ENCODE data around the gene TMEM86A.
"Not testable (repeated sequence)": the region's sequence is repeated elsewhere in the genome, so short reads cannot be mapped to it uniquely, and the experiment has no call there.

Gene TMEM86A

DNA sequence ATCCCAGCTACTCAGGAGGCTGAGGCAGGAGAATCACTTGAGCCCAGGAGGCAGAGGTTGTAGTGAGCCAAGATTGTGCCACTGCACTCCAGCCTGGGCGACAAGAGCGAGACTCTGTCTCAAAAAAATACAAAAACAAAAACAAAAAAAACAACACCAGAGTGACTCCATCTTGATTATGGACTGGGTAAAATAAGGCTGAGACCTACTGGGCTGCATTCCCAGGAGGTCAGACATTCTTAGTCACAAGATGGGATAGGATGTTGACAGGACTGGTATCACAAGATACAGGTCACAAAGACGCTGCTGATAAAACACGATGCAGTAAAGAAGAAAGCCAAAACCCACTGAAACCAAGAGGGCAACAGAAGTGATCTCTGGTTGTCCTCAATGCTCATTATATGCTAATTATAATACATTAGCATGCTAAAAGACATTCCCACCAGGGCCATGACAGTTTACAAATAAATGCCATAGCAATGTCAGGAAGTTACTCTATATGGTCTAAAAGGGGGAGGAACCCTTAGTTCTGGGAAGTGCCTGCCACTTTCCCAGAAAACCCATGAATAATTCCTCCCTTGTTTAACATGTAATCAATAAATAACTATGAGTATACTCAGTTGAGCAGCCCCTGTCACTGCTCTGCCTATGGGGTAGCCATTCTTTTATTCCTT, 7.0 kb upstream of the TMEM86A start:
- H3K9me3 Mint-ChIP-seq; H3K4me1 Mint-ChIP-seq (ENCODE audit: low read depth); H3K4me3 Mint-ChIP-seq; H3K27ac Mint-ChIP-seq; H3K27me3 Mint-ChIP-seq; H3K36me3 Mint-ChIP-seq (ENCODE audit: low read depth): not testable (repeated sequence)

DNA sequence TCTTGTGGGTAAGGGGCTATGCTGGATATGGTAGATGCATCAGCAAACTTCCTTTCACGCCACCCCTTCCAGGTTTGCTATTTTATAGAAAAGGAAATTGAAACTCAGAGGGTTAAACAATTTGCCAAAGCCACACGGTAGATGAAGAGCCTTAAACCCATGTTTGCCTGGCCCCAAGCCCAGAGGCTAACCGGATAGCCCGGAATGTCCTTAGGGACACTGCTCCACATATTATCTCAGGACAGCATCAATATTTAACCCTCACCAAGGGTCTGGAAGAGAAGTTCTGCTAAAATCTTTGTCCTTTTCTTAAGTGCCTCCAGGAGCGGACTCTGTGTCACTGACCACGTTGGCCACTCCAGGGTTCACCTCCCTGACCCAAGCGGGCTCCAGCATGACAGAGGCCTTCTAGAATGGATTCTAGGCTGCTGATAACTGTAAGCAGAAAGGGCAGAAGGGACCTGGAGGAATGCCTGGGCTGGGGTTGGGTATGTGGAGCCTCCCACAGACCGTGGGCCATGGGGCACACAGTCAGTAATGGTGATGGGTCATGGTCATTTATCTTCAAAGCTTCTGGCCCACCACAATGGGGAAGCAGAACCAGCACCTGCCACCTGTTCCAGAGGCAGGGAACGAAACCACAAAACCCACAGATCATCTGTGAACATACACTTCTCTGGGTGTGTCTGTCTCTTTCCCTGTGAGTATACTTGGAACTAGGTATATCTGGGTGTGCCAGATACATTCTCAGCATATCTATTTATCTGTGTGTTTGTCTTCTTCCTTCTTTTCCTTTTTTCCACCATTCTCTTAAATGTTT, 5.4 kb upstream of the TMEM86A start:
- H3K4me1 Mint-ChIP-seq (ENCODE audit: low read depth) = peaks cover 2% of the 10 kb centered on the region
- H3K27ac Mint-ChIP-seq = no peak overlapping the region
- no peaks in the 10 kb centered on the region for H3K36me3 Mint-ChIP-seq (ENCODE audit: low read depth)
- no peak overlapping the region for H3K4me3 Mint-ChIP-seq
- H3K27me3 Mint-ChIP-seq = no peaks in the 10 kb centered on the region
- no peaks in the 10 kb centered on the region for H3K9me3 Mint-ChIP-seq

DNA sequence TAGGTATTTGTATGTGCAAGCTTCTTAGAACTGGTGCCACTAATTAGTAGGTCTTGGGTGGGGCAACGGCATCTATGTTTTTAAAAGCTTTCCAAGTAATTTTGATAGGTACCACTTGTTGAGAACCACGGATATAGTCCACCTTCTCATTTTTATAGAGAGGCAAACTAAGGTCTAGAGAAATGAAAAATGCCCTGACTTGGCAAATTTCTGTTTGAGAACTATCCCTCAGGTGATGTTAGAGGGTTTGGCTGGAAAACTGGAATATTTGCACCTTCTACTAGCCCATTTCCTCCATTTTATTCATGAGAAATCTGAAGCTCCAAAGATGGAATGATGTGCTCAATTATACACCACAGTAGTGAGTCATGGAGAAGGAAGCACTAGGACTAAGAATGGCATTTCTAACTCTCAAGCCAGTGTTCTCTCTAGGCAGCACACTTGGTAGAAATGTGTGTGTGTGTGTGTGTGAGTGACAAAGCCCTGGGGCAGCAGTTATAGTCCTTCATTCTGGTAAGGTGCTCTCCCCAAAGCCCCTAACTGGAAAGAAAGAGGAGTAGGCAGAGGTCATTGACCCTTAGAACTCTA, 1.8 kb upstream of the TMEM86A start:
- Mint-ChIP-seq H3K27ac (no peak overlapping the region), H3K4me3 (no peak overlapping the region)

DNA sequence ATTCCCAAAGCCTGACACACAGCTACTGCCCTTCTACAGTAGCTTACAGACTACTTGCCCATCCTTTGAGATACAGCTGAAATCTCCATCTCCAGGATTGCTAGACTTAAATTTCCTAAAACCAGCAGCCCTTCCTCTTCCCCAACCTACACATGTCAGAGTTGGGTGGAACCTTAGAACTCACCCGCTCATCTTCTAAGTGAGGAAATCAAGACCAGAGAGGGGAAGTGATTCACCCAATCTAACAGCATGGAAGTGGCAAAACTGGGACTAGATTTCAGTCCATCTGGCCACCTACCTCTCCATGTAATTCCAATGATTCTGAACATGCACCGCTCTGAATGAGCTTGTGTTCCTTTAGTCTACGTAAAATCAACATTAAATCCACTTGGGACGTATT, 1.0 kb upstream of the TMEM86A start:
- Mint-ChIP-seq H3K36me3 (ENCODE audit: low read depth) (no peaks in the 10 kb centered on the region), H3K4me3 (peak overlapping the region; percentile 78), H3K27me3 (peaks cover 5% of the 10 kb centered on the region), H3K27ac (no peak overlapping the region), H3K4me1 (ENCODE audit: low read depth) (peaks cover 16% of the 10 kb centered on the region), H3K9me3 (no peaks in the 10 kb centered on the region)

More for the DNA sequence above, 1.8 kb upstream of the TMEM86A start:
- H3K36me3 Mint-ChIP-seq (ENCODE audit: low read depth) = no peaks in the 10 kb centered on the region
- H3K27me3 Mint-ChIP-seq = peaks cover 5% of the 10 kb centered on the region
- peaks cover 16% of the 10 kb centered on the region for H3K4me1 Mint-ChIP-seq (ENCODE audit: low read depth)
- H3K9me3 Mint-ChIP-seq = no peaks in the 10 kb centered on the region

DNA sequence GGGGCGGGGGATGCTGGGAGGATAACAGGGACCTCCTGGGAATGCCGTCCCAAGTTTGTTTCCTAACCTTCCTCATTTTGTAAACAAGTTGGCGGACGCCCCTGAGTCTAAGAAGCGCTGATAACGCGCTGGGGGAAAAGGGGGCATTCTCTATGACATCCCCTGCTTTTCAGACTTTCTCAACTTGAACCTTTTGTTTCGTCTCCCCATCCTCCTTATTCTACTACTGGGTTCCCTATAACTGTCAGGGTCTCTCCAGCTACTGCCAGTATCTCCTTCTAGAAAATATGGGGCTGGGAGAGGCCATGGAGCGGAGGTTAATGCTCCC, 654 bp downstream of the TMEM86A start:
- Mint-ChIP-seq H3K36me3 (ENCODE audit: low read depth) (peaks cover 5% of the 10 kb centered on the region), H3K9me3 (no peaks in the 10 kb centered on the region), H3K27me3 (peaks cover 5% of the 10 kb centered on the region), H3K4me1 (ENCODE audit: low read depth) (peaks cover 16% of the 10 kb centered on the region), H3K27ac (no peak overlapping the region), H3K4me3 (peak overlapping the region; percentile 79)

DNA sequence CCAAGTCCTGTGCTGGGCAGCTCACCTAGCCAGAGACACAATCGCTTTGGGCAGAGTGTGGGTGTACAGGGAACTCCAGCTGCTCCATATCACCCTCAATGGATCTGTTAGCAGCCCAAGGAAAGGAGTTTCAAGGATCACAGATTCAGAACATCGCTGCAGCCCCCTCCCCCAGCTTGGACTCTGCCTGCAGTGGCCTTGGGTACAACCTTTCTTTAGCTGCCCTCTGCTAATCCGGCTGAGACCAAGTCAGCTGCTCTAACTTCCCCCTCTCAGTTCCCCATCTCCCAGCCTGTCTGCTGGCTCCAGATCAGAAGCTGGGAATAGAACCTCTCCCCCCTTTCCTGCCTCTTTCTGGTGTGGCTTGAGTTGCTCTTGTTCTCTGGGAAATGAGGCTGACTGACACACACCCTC, 1.3 kb downstream of the TMEM86A start:
- H3K27ac Mint-ChIP-seq = no peak overlapping the region
- peaks cover 5% of the 10 kb centered on the region for H3K27me3 Mint-ChIP-seq

DNA sequence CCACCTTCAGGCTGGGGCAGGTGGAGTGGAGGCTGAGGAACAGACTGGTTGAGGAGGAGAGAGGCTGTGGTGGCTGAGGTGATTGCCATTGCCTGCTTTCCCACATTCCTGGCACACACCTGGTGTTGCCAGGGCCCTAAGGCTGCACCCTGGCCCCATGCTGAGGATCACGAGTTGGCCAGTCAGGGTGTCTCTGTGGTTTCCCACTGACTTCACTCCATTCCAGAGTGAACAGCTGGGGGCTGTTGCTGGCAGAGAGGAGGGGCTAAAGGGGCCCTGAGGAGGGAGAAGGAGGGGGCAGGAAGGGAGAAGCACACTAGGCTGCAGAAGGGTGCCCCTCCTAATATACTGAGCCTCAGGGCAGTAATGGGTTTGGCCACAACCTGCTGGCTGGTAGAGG, 1.8 kb downstream of the TMEM86A start:
- no peaks in the 10 kb centered on the region for H3K9me3 Mint-ChIP-seq
- peaks cover 5% of the 10 kb centered on the region for H3K36me3 Mint-ChIP-seq (ENCODE audit: low read depth)
- H3K27ac Mint-ChIP-seq = no peak overlapping the region
- peaks cover 23% of the 10 kb centered on the region for H3K4me1 Mint-ChIP-seq (ENCODE audit: low read depth)
- H3K4me3 Mint-ChIP-seq = peak overlapping the region; percentile 79
- peaks cover 5% of the 10 kb centered on the region for H3K27me3 Mint-ChIP-seq

More for the DNA sequence above, 1.3 kb downstream of the TMEM86A start:
- peaks cover 5% of the 10 kb centered on the region for H3K36me3 Mint-ChIP-seq (ENCODE audit: low read depth)
- H3K4me3 Mint-ChIP-seq = peak overlapping the region; percentile 79
- no peaks in the 10 kb centered on the region for H3K9me3 Mint-ChIP-seq
- peaks cover 18% of the 10 kb centered on the region for H3K4me1 Mint-ChIP-seq (ENCODE audit: low read depth)

DNA sequence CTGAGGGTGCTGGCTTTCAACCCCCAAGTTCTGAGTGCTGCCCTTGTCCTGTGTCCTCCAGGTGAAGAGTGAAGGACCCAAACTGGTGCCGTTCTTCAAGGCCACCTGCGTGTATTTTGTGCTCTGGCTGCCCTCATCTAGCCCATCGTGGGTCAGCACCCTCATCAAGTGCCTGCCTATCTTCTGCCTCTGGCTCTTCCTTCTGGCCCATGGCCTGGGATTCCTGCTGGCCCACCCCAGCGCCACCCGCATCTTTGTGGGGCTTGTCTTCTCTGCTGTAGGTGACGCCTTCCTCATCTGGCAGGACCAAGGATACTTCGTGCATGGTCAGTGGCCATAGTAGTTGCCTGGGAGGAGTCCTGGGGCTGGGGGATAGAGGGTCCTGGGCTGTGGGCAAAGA, 2.3 kb downstream of the TMEM86A start:
- peaks cover 5% of the 10 kb centered on the region for H3K36me3 Mint-ChIP-seq (ENCODE audit: low read depth)
- H3K4me1 Mint-ChIP-seq (ENCODE audit: low read depth) = peaks cover 28% of the 10 kb centered on the region
- no peak overlapping the region for H3K4me3 Mint-ChIP-seq
- peaks cover 5% of the 10 kb centered on the region for H3K27me3 Mint-ChIP-seq
- no peaks in the 10 kb centered on the region for H3K9me3 Mint-ChIP-seq
- no peak overlapping the region for H3K27ac Mint-ChIP-seq

DNA sequence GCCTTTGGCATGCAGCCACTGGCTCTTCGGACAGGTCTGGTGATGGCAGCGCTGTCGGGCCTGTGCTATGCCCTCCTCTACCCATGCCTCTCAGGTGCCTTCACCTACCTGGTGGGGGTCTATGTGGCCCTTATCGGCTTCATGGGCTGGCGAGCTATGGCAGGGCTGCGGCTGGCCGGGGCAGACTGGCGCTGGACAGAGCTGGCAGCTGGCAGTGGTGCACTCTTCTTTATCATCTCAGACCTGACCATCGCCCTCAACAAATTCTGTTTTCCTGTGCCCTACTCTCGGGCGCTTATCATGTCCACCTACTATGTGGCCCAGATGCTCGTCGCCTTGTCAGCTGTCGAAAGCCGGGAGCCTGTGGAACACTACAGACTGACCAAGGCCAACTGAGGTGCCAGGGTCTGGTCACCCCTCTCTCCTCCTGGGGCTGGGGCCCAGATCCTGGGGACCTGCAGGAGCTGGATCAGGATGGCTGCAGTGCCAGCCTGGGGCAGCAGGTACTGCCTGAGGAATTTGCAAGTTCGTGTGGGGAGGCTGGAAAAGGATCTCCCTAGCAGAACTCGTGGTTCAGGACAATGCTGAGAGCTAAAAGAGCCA, 3.1 kb downstream of the TMEM86A start:
- Mint-ChIP-seq H3K27me3 (peaks cover 5% of the 10 kb centered on the region), H3K36me3 (ENCODE audit: low read depth) (peaks cover 5% of the 10 kb centered on the region), H3K27ac (no peak overlapping the region), H3K4me3 (no peak overlapping the region), H3K4me1 (ENCODE audit: low read depth) (peaks cover 35% of the 10 kb centered on the region), H3K9me3 (no peaks in the 10 kb centered on the region)

DNA sequence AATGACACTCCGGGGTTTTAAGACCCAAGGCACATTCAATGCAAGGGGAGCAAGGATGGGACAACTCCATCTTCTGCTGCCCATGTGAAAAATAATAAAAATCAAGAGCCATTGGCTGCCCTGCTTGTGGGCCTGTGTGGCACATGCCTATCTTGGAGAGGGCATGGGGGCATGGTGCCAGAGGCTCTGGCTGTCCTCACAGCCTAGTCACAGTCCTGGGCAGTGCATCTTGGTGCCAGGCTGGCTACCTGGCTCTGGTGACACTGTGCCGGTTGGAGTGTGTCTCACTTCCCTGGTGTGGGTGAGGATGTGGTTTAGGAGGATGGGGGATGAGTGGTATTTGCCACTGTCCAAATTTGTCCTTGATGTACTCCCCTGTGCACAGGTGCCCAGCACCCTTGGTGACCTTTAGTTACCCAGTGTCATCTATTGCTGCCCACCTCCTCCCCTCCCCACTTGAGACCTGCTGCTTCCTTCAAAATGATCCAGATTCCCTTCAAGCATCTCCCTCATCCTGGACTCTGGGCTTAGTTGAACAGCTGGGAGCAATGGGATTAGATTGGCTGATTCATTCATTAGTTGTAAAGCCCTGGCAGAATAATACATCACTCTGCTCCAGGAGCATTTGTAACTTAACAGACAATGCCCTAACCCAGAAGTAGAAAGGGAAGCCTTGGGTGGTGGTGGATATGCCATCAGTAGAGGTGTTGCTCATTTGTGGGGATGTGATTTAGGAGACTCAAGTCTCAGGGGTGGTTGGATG, 4.6 kb downstream of the TMEM86A start:
- Mint-ChIP-seq H3K4me3 (no peak overlapping the region), H3K9me3 (no peaks in the 10 kb centered on the region), H3K4me1 (ENCODE audit: low read depth) (peaks cover 37% of the 10 kb centered on the region), H3K36me3 (ENCODE audit: low read depth) (peaks cover 5% of the 10 kb centered on the region), H3K27me3 (peaks cover 5% of the 10 kb centered on the region), H3K27ac (no peak overlapping the region)

DNA sequence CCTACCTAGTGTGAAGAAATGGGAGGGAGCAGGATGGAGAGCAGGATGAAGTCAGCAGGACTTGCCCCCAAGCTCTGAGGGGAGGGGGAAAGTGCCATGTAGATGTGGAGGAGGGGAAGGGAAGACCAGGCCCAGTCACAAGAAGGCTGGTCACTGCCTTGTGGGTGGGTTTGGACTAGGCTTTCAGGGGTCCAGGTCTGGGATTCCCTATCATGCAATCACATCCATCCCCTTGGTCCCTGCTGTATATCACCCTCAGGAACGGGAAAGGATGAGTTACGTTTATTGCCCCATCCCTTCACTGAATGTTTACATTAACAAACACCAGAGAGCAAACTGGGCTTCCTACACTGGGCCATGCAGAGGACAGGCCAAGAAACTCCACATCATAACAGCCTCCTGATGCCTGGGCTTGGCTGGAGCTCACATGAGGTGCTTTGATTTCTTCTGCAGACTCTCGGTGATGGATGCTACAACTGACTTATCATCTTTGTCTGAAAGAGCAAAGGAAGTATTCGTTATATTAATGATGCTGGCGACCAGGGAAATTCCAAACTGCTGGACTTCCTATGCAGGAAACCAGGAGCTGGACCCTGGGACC, 5.6 kb downstream of the TMEM86A start:
- Mint-ChIP-seq H3K27me3 (peaks cover 5% of the 10 kb centered on the region), H3K4me3 (no peak overlapping the region), H3K36me3 (ENCODE audit: low read depth) (peaks cover 5% of the 10 kb centered on the region), H3K27ac (no peak overlapping the region), H3K4me1 (ENCODE audit: low read depth) (peaks cover 34% of the 10 kb centered on the region), H3K9me3 (no peaks in the 10 kb centered on the region)

DNA sequence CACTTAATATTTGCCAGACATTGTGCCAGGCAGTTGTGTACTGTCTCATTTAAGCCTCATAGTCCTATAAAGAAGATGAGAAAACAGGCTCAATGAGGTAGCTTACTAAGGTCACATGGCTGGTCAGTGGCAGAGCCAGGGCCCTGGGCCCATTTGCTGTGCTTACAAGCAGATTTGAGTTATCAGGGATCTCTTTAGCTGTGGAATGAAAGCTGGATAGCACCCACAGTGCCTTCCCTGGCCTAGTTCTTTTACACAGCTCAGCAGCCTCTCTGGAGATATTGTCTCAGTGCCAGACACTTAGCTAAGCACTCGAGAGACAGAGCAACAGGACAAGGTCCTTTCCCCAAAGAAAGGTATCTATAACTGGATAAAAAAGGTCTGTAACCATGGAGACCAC, 6.1 kb downstream of the TMEM86A start:
- no peaks in the 10 kb centered on the region for H3K9me3 Mint-ChIP-seq
- H3K4me1 Mint-ChIP-seq (ENCODE audit: low read depth) = peaks cover 28% of the 10 kb centered on the region
- no peak overlapping the region for H3K4me3 Mint-ChIP-seq
- H3K27me3 Mint-ChIP-seq = peaks cover 1% of the 10 kb centered on the region
- no peak overlapping the region for H3K27ac Mint-ChIP-seq
- H3K36me3 Mint-ChIP-seq (ENCODE audit: low read depth) = peaks cover 5% of the 10 kb centered on the region

DNA sequence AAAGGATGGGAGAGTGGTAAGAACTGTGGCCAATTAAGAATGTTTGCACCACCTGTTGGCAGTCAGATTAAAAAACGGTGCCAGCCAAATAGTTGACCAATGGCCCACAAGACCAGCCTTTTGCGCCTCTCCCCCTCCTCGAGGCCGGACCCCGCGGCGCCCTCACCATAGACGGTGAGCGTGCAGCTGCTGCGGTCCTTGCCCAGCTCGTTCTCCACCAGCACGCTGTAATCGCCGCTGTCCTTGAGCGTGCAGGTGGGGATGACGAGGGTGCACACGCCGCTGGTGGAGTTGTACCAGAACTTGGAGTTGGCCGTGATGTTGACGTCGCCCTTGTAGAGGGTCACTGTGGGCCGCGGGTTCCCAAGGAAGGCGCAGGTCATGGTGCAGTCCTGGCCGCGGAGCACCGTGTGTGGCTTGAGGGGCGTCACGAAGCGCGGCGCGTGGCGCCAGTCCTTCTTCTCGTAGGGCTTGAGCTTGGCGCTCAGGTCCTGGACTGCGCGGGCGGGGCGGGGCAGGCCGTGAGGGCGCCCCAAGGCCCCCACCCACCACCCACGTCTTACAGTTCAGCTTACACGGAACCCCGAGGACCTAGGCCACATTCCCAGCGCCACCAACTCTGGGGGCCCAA, 7.2 kb downstream of the TMEM86A start:
- peaks cover 5% of the 10 kb centered on the region for H3K36me3 Mint-ChIP-seq (ENCODE audit: low read depth)
- H3K4me1 Mint-ChIP-seq (ENCODE audit: low read depth) = peaks cover 23% of the 10 kb centered on the region
- no peaks in the 10 kb centered on the region for H3K27me3 Mint-ChIP-seq
- no peaks in the 10 kb centered on the region for H3K9me3 Mint-ChIP-seq
- H3K27ac Mint-ChIP-seq = peak overlapping the region; percentile 26
- peak overlapping the region; percentile 46 for H3K4me3 Mint-ChIP-seq
